GM04503 (cell line): ENCODE data around the gene MVP.
"Not testable (repeated sequence)": the region's sequence is repeated elsewhere in the genome, so short reads cannot be mapped to it uniquely, and the experiment has no call there.

Experiments
- DNase-seq: peaks from one replicate; pipeline ENCODE4 v3.0.0-alpha.2; 2012; ENCODE audit warnings: low read depth

Gene MVP

GRCh38 chr16:29875206-29875605 is 54.9 kb downstream of the MVP start:
- no peak for DNase-seq

- no peak for DNase-seq
Measured at GRCh38 chr16:29876217-29876593, 55.9 kb downstream of the MVP start.

GRCh38 chr16:29876594-29877249 is 56.5 kb downstream of the MVP start:
- DNase-seq: no peak

GRCh38 chr16:29877266-29877961 is 57.2 kb downstream of the MVP start:
- no peak for DNase-seq

- DNase-seq: no peak
Measured at GRCh38 chr16:29878172-29878571, 57.9 kb downstream of the MVP start.

GRCh38 chr16:29881050-29881449 is 60.8 kb downstream of the MVP start:
- no peak for DNase-seq

GRCh38 chr16:29883987-29884386 is 63.7 kb downstream of the MVP start:
- DNase-seq: no peak

- not testable (repeated sequence) for DNase-seq
Measured at GRCh38 chr16:29889372-29889771, 69.1 kb downstream of the MVP start.

GRCh38 chr16:29891525-29892457 is 71.5 kb downstream of the MVP start:
- no peak for DNase-seq

- DNase-seq: no peak
Measured at GRCh38 chr16:29892458-29892813, 72.2 kb downstream of the MVP start.

- DNase-seq: no peak
Measured at GRCh38 chr16:29893553-29893952, 73.3 kb downstream of the MVP start.

GRCh38 chr16:29894352-29894751 is 74.1 kb downstream of the MVP start:
- DNase-seq: no peak

GRCh38 chr16:29896841-29897240 is 76.6 kb downstream of the MVP start:
- no peak for DNase-seq

GRCh38 chr16:29897333-29897732 is 77.1 kb downstream of the MVP start:
- DNase-seq: no peak
